ENCODE results near the gene PGPEP1. TPM values are rescaled to one million over a fixed set of nuclear protein-coding genes. Genes with fewer than 3 reads are reported as not detected.

Gene PGPEP1
- total RNA-seq, 2 donors from 2014 or later: 7.7 to 9.0 TPM

- no peaks in the 10 kb centered on the region for H3K27me3 ChIP-seq (ENCODE audit: control insufficient read depth, insufficient read depth, low read length, poor library complexity, severe bottlenecking)
- no peaks in the 10 kb centered on the region for H3K4me1 Mint-ChIP-seq
- no peak overlapping the region for H3K4me3 Mint-ChIP-seq
- no peak overlapping the region for H3K9ac ChIP-seq (ENCODE audit: extremely low read depth, low read length, poor library complexity, severe bottlenecking)
- no peak overlapping the region for H3K27ac Mint-ChIP-seq
- no peaks in the 10 kb centered on the region for H3K36me3 ChIP-seq (ENCODE audit: control insufficient read depth, insufficient read depth, low read length)
- no peaks in the 10 kb centered on the region for H3K36me3 Mint-ChIP-seq (ENCODE audit: low read depth)
- no peaks in the 10 kb centered on the region for H3K9me3 Mint-ChIP-seq
- H3K4me3 ChIP-seq (ENCODE audit: low read length): no peak overlapping the region
- no peaks in the 10 kb centered on the region for H3K4me1 ChIP-seq (ENCODE audit: control insufficient read depth, insufficient read depth, low read length)
- 76 to 78% methylated on average over 10 of the region's 10 CpGs for WGBS, 2 experiments (ENCODE audit: insufficient coverage in 1 of 2, insufficient read length in 1 of 2)
- H3K9me3 ChIP-seq (ENCODE audit: control insufficient read depth, low read length): no peaks in the 10 kb centered on the region
- peak; percentile 79 for TF ChIP-seq CTCF (conservative IDR thresholded peaks at IDR 0.05)
- peaks cover 22% of the 10 kb centered on the region for H3K27me3 Mint-ChIP-seq (ENCODE audit: insufficient read depth)
- DNase-seq: peak; percentile 90
- H3K27ac ChIP-seq (ENCODE audit: low read depth, low read length): no peak overlapping the region
Measured at GRCh38 chr19:18408053-18408476, 67.7 kb downstream of the PGPEP1 start.

GRCh38 chr19:18412610-18413239, 72.3 kb downstream of the PGPEP1 start:
- no peaks in the 10 kb centered on the region for H3K4me1 ChIP-seq (ENCODE audit: control insufficient read depth, insufficient read depth, low read length)
- no peak for DNase-seq
- WGBS, 2 experiments (ENCODE audit: insufficient coverage in 1 of 2, insufficient read length in 1 of 2): 88 to 97% methylated on average over 12 to 16 of the region's 16 CpGs
- Mint-ChIP-seq H3K4me3 (no peak overlapping the region), H3K9me3 (no peaks in the 10 kb centered on the region), H3K4me1 (peaks cover 4% of the 10 kb centered on the region), H3K36me3 (ENCODE audit: low read depth) (no peaks in the 10 kb centered on the region), H3K27ac (no peak overlapping the region), H3K27me3 (ENCODE audit: insufficient read depth) (peaks cover 41% of the 10 kb centered on the region)
- no peaks in the 10 kb centered on the region for H3K36me3 ChIP-seq (ENCODE audit: control insufficient read depth, insufficient read depth, low read length)
- H3K27ac ChIP-seq (ENCODE audit: low read depth, low read length): no peak overlapping the region
- H3K9ac ChIP-seq (ENCODE audit: extremely low read depth, low read length, poor library complexity, severe bottlenecking): no peak overlapping the region
- no peaks in the 10 kb centered on the region for H3K27me3 ChIP-seq (ENCODE audit: control insufficient read depth, insufficient read depth, low read length, poor library complexity, severe bottlenecking)
- no peak overlapping the region for H3K4me3 ChIP-seq (ENCODE audit: low read length)
- TF ChIP-seq CTCF (conservative IDR thresholded peaks at IDR 0.05): peak; percentile 20
- no peaks in the 10 kb centered on the region for H3K9me3 ChIP-seq (ENCODE audit: control insufficient read depth, low read length)

- 77 to 78% methylated on average over 6 to 10 of the region's 11 CpGs for WGBS, 2 experiments (ENCODE audit: insufficient coverage in 1 of 2, insufficient read length in 1 of 2)
- Histone ChIP-seq H3K27me3 (ENCODE audit: control insufficient read depth, insufficient read depth, low read length, poor library complexity, severe bottlenecking) (peaks cover 10% of the 10 kb centered on the region), H3K27ac (ENCODE audit: low read depth, low read length) (no peak overlapping the region), H3K36me3 (ENCODE audit: control insufficient read depth, insufficient read depth, low read length) (no peaks in the 10 kb centered on the region), H3K9me3 (ENCODE audit: control insufficient read depth, low read length) (no peaks in the 10 kb centered on the region), H3K4me3 (ENCODE audit: low read length) (no peak overlapping the region), H3K4me1 (ENCODE audit: control insufficient read depth, insufficient read depth, low read length) (no peaks in the 10 kb centered on the region), H3K9ac (ENCODE audit: extremely low read depth, low read length, poor library complexity, severe bottlenecking) (no peak overlapping the region)
- Mint-ChIP-seq H3K27ac (no peak overlapping the region), H3K4me1 (peaks cover 4% of the 10 kb centered on the region), H3K27me3 (ENCODE audit: insufficient read depth) (peaks cover 55% of the 10 kb centered on the region), H3K9me3 (no peaks in the 10 kb centered on the region), H3K4me3 (no peak overlapping the region), H3K36me3 (ENCODE audit: low read depth) (no peaks in the 10 kb centered on the region)
- TF ChIP-seq CTCF (conservative IDR thresholded peaks at IDR 0.05): no peak
- no peak for DNase-seq
Measured at GRCh38 chr19:18414504-18415177, 74.2 kb downstream of the PGPEP1 start.

Data from endodermal cell (in vitro differentiated cells).